ENCODE results near the gene WDR75.

GRCh38 chr2:189521699-189522434, 80.6 kb downstream of the WDR75 start:
- TF ChIP-seq POLR2A (IDR thresholded peaks at IDR 0.05; ENCODE audit: insufficient read depth in 1 of 2, low read depth in 2 of 2, low read length in 2 of 2), result no peak
- TF ChIP-seq GABPA (IDR thresholded peaks at IDR 0.05; ENCODE audit: low read depth, low read length), result no peak
- no peak for TF ChIP-seq GABPA (CRISPR knock-in tag; IDR thresholded peaks at IDR 0.05; ENCODE audit: low read depth)
- no peak for TF ChIP-seq CTCF (CRISPR knock-in tag; IDR thresholded peaks at IDR 0.05)
- TF ChIP-seq ATF3 (CRISPR knock-in tag; IDR thresholded peaks at IDR 0.05), result no peak
- TF ChIP-seq SIN3A (IDR thresholded peaks at IDR 0.05; ENCODE audit: borderline replicate concordance, low read depth, low read length), result no peak
- no peak for TF ChIP-seq ZNF33A (CRISPR knock-in tag; IDR thresholded peaks at IDR 0.05; ENCODE audit: borderline replicate concordance)
- no peak for TF ChIP-seq SETDB1 (CRISPR knock-in tag; IDR thresholded peaks at IDR 0.05; ENCODE audit: borderline replicate concordance)
- TF ChIP-seq MAFF (IDR thresholded peaks at IDR 0.05; ENCODE audit: low read depth, low read length), result no peak
- TF ChIP-seq ZBTB7A (CRISPR knock-in tag; IDR thresholded peaks at IDR 0.05), result no peak
- no peak for TF ChIP-seq MIXL1 (CRISPR knock-in tag; IDR thresholded peaks at IDR 0.05)
- no peak for TF ChIP-seq TAF1 (CRISPR knock-in tag; IDR thresholded peaks at IDR 0.05)
- TF ChIP-seq NCOA1 (CRISPR knock-in tag; IDR thresholded peaks at IDR 0.05), result no peak
- TF ChIP-seq RAD21 (CRISPR knock-in tag; IDR thresholded peaks at IDR 0.05), result no peak
- TF ChIP-seq ZNF883 (CRISPR knock-in tag; IDR thresholded peaks at IDR 0.05; ENCODE audit: not compliant biosample characterization), result no peak
